Posterior cingulate gyrus (tissue), 11 donors: Measurements from ENCODE around the gene CPA3.

Experiments used
- DNase-seq, 10 donors: peaks; one replicate each; pipeline versions ENCODE4 v3.0.0 to v3.0.0-alpha.2; 2020 to 2021; ENCODE audit warnings: mixed read lengths in 3 of 10
- intact Hi-C: fragments of 100-400 bp; cut with DNase I; formaldehyde crosslinking; loops from one replicate; pipeline ENCODE4 v1.15.1; 2023

The CPA3 gene

GRCh38 chr3:148856384-148856783 lies 8.7 kb upstream of the CPA3 start:
- DNase-seq = no peak
- intact Hi-C loops = loop anchor here (5.0 kb wide), 1 partner anchor 129 kb away; no protein-coding TSS in a partner anchor

DNA sequence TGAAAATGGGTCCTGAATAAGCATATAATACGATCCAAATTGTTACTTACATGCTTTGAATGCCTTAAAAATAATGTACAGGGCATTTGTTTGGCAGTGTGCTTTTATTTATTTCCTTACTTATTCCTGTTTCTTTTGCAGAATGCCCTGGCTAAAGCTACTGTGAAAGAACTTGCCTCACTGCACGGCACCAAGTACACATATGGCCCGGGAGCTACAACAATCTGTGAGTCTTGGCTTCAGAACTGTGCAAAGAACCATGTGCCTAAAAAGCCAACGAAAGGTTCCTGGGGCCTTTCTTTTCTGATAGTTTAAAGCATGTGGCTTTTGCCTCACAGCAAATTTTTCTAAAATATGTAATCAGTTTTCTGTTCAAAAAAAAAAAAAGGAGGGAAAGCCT lies 7.8 kb upstream of the CPA3 start:
- DNase-seq = no peak
- intact Hi-C loops = loop anchor here (5.0 kb wide), 1 partner anchor 130 kb away; no protein-coding TSS in a partner anchor

- intact Hi-C loops = loop anchor here (1.0 kb wide), 1 partner anchor 82 kb away; no protein-coding TSS in a partner anchor
- no peak for DNase-seq
Observed at GRCh38 chr3:148861277-148861869, 3.7 kb upstream of the CPA3 start.

DNA sequence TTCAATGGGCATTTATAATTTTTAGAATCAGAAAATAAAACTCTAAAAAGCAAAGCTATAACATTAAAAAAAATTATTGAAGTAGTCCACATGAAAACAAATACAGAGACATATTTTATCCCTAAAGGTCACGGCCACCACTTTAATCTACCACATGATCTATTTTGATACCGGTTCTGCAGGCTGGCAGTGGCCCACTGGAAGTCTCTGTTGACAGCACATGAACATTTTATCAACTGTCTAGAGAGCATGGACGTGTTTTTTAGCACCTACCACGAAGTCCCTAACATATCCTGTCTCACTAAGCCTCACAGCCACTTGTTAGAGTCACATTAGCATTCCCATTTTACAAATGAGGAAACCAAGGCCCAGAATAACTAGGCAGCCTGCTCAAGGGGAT lies 1.8 kb upstream of the CPA3 start:
- DNase-seq = no peak
- intact Hi-C loops = no loop called here

- intact Hi-C loops = no loop called here
Observed at GRCh38 chr3:148863814-148864213, 1.3 kb upstream of the CPA3 start.

DNA sequence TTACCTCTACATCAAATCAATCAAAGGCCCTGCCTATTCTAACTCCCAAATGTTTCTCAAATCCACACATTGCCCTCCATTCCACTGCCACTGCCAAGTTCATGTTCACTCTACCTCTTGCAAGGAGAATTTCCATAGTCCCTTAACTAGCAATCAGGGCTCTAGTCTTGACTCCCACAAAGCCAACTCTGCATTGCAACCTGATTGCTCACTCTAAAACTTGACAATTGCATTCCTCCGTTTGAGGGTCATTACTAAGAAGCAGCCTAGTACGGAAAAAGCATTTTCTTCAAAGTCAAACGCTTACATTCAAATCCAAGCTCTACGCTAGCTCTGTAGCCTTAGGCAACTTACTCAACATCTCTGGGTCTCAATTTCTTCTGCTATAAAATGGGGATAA lies 1.2 kb downstream of the CPA3 start:
- intact Hi-C loops = no loop called here
- DNase-seq = no peak

More at GRCh38 chr3:148863814-148864213, 1.3 kb upstream of the CPA3 start:
- DNase-seq = no peak

DNA sequence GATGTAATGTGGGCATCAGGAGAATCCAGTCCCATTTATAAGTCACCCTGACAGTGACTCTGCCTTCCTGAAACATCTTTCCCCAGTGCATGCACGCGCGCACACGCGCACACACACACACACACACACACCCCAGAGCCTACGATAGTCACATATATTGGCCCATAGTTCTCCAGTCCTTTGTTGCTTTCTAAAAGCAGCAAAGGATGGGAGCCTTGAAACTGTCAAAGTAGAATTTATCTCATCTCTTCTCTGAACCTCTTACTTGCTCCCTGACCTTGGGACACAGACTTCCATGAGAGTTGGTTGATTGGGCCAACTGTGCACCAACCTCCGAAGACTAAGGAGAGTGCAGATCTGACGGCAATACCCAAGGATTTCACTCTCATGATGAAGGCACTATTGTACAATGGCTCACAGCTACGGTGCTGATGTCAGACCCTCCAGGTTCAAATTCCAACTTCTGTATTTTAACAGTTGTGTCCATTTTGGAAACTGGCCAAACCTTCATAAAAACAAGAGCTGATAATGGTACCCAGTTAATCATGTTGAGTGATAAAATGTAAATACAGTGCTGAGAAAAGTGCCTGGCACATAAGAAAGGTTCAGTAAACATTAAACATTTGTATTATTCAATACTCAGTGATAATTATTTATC lies 8.3 kb downstream of the CPA3 start:
- intact Hi-C loops = no loop called here
- no peak for DNase-seq

- DNase-seq = no peak
- intact Hi-C loops = no loop called here
Observed at GRCh38 chr3:148873977-148874376, 8.9 kb downstream of the CPA3 start.

- intact Hi-C loops = no loop called here
- no peak for DNase-seq
Observed at GRCh38 chr3:148878095-148878494, 13.0 kb downstream of the CPA3 start.

GRCh38 chr3:148879256-148879655 lies 14.2 kb downstream of the CPA3 start:
- DNase-seq = no peak
- intact Hi-C loops = no loop called here

- no peak for DNase-seq
- intact Hi-C loops = no loop called here
Observed at GRCh38 chr3:148880681-148881080, 15.6 kb downstream of the CPA3 start.

- intact Hi-C loops = no loop called here
Observed at GRCh38 chr3:148881286-148881685, 16.2 kb downstream of the CPA3 start.

GRCh38 chr3:148882288-148882687 lies 17.2 kb downstream of the CPA3 start:
- intact Hi-C loops = no loop called here
- no peak for DNase-seq

More at GRCh38 chr3:148881286-148881685, 16.2 kb downstream of the CPA3 start:
- no peak for DNase-seq

DNA sequence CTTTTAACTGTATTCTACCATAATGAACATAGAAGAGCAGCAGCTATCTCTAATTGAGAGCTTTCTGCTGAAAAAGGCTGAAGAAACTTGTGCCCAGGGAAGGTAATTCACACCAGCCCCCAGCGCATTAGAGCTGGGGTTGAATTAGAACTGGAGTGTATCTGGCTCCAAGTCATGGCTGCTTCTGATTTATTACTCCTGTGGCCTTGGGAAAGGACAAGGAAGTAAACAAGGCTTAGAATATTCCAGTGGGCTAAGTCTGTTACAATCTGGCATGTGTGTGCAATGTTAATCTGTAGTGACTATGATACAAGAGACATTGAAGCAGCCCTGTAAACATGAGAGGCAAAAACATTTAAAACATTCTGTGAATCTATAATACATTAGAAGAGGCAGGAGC lies 18.1 kb downstream of the CPA3 start:
- intact Hi-C loops = no loop called here
- no peak for DNase-seq

DNA sequence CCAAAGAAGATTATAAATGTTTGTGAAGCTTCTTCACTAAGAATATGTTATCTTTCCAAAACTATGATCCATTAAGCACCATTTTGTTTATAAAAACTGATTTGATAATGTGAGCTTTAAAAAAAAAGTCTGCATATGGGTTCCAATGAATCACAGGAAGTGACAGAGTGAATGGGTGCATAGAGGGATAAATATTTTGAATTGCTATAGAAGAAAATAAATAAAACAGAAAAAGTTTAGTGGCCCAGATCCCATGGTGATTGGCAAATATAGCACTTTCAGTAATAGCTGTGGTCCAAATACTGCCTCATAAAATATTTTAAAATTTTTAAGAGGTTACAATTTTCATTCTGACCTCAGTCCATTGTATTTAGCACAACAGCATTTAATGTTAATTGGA lies 19.2 kb downstream of the CPA3 start:
- DNase-seq = no peak
- intact Hi-C loops = no loop called here

- intact Hi-C loops = no loop called here
- DNase-seq = no peak
Observed at GRCh38 chr3:148889828-148890227, 24.7 kb downstream of the CPA3 start.

GRCh38 chr3:148896062-148896461 lies 31.0 kb downstream of the CPA3 start:
- intact Hi-C loops = no loop called here
- no peak for DNase-seq

DNA sequence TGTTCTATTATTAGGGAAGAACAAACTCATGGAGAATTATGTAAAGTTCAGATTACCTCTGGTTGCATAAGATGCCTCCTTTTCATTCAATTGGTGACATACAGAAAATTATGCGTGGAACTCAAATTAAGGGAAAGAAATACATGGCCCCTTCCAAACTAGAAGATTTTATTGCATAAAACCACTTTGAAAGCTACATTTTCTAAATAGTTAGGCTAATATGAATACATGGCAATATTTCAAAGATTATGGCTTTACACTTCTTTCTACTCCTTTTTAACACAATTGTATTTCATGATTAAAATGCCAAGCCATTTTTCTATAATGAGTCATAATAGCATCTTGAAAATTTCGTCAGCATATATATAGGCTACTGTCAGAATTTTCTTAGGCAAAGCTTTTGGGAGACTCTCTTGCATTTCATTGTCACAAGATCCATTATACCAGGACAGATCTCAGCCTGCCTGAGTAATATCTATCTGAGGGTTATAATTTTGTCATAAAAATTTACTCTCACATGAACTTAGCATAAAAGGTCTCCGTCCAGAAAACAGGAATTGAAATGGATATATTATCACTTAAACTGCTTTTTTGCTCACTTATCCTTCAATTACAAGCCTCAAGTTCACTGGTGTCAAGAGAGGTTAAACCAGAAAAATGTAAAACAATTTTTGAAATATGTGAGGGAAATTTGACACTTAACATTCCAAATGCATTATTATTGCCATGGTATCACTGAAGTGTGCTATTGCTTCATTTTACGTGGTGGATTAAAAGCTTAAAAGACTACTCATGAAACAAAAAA lies 37.1 kb downstream of the CPA3 start:
- intact Hi-C loops = no loop called here
- no peak for DNase-seq

DNA sequence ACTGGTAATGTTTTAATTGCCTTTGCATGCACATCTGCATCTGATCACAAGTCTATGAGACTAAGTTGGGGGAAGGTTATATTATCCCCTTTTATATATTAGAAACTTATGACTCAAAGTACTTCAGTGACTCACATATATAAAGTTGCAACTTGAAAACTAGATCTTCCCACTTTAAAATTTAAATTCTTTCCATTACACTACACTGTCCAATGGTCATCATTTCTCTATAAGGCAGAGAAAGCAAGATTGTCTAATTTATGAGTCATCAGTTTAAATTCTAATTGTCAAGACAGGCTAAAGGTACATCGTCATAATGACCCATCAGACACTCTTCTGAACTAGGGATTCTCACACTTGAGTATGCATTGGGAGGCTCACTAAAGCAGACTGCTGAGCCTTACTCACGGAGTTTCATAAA lies 37.9 kb downstream of the CPA3 start:
- DNase-seq = no peak
- intact Hi-C loops = no loop called here

- DNase-seq = no peak
- intact Hi-C loops = no loop called here
Observed at GRCh38 chr3:148903941-148904340, 38.8 kb downstream of the CPA3 start.

GRCh38 chr3:148906667-148907066 lies 41.6 kb downstream of the CPA3 start:
- intact Hi-C loops = no loop called here
- DNase-seq = no peak

DNA sequence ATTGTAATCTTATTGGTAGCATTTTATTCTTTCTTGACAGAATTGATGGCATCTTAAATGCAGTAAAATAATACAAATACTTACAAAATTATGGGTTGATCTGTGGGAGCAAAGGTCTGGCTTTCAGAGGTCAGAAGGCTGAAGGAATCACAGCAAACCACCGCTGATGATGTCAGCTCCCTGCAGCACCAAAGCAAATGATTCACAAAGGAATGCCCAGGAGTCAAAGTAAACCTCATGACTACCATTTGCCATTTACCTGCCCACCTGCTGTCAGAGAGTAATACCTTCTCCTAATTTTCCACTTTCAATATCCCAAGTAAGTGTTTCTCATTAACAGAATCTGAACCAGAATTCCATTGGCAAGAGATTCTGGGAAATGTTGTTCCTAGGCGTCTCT lies 46.1 kb downstream of the CPA3 start:
- DNase-seq = no peak
- intact Hi-C loops = no loop called here
